HK-2 (cell line): ENCODE data around the gene CCNI.

Experiments used
- DNase-seq: peaks from one replicate; pipeline ENCODE4 v3.0.0-alpha.2; 2018; ENCODE audit not compliant: unreplicated experiment

Gene CCNI

DNA sequence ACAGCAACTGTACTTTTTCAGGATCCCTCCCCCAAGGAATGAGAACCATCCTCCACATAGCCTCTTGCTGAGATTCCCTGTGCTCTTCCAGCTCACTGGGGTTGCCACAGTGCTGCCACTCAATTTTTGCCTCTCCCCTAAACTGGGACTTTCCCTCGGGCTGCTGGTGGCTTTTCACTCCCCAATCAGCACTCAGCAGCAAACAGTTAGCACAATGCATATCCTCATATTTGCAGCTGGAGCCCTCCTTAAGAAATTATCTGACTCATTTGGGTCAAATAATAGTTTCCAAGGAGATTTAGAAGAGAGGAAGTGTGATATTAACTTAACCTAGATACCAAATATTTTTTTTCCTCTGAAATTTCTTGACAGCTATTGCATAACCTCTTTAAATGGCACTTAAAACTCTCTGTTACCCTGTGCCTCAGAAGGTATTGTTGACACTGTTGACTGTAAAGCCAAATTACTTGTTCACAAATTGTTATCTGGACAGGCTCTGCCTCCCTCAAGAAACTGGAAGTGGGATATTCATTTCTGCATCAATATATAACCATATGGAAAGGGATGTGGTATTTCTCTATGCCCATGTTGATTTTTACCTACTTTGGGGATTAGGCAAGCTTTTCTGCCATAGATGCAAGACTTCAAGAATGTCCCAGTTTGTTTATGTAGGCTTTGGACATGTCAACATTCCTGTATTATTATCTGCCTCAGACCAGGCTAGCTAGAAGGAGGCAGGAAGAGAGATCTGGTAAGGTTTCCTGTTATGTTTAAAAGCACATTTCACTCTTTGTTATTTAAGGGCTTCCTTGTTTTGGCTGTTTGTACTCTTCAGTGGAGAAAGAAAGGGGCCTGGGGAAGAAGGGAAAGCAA is 68.2 kb downstream of the CCNI start:
- no peak for DNase-seq

DNA sequence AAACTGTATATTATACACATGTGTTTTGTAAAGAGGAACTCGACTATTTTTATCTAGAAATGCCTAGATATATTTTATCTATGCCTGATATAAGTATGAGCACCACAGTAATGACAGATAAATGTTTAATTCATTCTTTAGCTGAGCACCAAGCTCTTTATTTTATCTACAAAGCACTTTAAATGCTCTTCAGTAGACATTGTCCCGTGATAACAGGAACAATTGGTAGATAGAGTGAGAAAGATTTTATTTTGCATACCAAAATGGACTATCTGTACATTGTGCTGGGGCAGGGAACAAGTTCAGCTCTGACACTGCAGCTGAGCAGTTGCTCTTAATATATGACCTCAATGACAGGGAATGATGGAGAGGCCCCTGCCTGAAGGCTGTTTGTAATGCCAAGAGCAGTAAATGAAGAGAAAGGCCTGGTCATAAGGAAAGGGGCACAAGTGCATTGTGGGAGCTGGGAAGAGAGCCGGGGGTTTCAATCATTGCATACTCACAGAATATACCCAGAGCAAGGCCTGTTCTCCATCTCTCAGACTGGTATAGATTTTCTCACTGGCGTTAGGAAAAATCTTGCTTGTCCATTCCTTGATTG is 68.9 kb downstream of the CCNI start:
- no peak for DNase-seq

DNA sequence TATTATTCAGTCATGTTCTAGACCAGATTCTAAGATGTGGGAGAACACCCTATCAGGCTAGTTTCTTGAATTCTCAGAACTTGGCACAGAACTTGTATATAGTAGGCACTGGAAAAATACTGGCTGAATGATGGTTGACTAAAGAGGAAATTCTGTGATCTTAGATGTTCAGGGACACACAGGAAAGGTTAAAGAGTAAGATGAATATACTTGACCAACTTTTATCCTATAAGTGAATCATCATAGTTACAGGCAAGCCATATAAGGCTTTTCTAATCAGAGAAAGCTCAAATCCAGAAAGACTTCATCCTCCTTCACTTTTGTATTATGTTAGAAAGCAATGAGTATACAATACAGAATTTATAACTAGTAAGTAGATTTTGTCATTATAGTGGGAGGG is 72.4 kb downstream of the CCNI start:
- no peak for DNase-seq

DNA sequence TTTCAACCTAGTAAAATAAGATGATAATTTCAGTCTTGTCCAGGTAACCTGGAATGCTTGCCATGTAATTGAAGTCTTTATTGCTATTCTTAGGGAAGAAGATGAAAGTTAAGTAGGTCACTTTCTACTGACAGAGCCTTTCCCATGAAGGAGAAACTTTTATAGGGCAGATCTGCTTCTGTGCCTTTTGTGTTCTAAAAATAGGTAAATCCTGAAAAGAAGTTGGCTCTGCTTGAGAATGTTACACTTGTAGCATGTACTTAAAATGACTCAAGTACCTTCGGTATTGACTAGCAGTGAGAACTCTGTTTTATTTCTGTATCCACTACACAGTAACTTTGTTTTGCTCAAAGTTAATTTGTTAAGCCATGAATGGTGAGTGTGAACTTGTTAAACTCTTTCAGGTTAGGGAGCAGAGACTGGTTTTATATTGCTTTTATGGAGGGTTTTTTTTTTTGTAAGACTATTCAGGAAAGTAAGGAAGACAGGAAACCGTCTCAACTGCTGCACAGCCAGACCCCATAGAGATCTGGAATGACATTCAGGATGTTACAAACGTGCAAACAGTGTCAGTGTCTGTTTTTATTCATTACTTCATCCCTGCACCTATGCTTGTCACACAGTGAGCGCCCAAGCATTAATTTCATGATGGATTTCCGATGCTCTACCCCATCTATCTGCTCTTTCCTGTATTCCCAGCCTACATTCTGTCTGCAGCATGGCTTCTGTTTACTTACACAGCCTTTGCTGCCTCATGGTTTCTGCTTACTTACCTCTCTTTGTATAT is 73.3 kb downstream of the CCNI start:
- DNase-seq, result no peak

DNA sequence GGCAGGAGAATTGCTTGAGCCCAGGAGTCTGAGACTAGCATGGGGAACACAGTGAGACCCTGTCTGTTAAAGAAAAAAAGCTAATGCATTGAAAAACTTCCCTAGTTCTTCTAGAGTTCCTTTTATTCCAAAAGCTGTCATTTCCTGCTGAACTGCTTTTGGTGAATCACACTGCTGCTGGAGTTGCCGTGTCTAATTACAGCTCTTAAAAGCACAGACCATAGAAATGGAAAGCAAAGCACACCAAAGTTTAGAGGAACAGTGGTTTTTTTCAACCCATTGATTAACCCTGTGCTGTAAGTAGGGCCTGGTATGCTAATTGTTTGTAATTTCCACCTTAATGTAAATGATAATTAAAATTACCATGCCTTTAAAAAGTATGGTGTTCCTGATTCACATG is 73.9 kb downstream of the CCNI start:
- DNase-seq, result no peak

DNA sequence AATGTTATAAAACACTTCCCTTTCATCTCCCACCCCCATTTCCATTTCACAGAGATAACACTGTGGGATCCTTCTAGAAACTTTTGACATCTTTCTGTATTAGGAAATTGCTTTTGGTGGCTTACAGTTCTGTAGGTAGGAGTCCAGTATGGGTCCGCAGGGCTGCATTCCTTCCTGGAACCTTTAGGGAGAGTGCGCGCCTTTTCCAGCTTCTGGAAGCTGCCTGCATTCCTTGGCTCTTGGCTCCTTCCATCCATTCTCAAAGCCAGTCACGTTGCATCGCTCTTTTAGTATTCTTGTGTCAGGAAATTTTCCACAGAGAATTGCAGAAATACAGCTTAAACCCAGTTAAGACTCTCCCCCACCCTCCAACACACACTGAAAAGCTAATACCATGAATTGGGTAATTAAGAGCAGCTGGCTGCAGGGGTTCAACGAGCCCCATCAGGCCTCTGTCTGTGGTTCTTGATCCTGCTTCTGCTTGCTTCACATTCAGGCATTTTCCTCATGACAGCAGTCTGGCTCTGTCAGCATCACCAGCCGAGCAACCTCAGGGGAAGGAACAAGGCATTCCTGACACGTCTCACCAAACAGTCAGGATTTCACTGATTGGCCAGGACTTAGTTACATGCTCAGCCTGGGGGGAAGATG is 77.4 kb downstream of the CCNI start:
- no peak for DNase-seq

DNA sequence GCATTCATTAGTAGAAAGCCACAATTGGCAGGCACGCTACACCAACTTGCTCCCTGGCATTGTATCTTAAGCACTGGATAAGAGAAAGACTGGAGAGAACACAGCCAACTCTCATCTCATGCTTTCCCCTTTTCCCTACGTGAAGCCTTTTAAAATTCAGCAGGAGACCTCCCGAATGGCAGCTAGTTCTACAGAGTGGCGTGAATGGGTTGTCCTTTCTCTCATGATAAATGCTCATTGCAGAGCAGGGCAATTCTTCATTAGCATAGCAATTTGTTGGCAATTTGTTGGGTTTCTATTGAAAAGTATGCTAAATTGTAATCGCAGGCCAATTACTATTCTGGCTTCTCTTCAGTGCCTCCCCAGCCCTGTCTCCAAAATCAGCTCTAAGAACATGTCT is 78.3 kb downstream of the CCNI start:
- no peak for DNase-seq
